Hepatocyte (in vitro differentiated cells): ENCODE measurements around the gene RELB.

Experiments
- EZH2 ChIP-seq: fragments of 200-600 bp; sonication (generic); IDR thresholded peaks from 2 replicates; pipeline ENCODE4 v1.6.1; 2016; ENCODE audit warnings: antibody characterized with exemption, mild to moderate bottlenecking, borderline replicate concordance
- EZH2phosphoT487 ChIP-seq: fragments of 200-600 bp; sonication (generic); IDR thresholded peaks from one replicate; pipeline ENCODE4 v1.6.1; 2018; ENCODE audit warnings: antibody characterized with exemption, mild to moderate bottlenecking, low read depth, moderate library complexity; ENCODE audit not compliant: unreplicated experiment, severe bottlenecking
- TF ChIP-seq, protein P1 (sequence below): fragments of 200-600 bp; sonication (generic); IDR thresholded peaks from 2 replicates; pipeline ENCODE4 v1.5.1; 2016; ENCODE audit warnings: antibody characterized with exemption, mild to moderate bottlenecking; ENCODE audit not compliant: poor library complexity

DNA sequence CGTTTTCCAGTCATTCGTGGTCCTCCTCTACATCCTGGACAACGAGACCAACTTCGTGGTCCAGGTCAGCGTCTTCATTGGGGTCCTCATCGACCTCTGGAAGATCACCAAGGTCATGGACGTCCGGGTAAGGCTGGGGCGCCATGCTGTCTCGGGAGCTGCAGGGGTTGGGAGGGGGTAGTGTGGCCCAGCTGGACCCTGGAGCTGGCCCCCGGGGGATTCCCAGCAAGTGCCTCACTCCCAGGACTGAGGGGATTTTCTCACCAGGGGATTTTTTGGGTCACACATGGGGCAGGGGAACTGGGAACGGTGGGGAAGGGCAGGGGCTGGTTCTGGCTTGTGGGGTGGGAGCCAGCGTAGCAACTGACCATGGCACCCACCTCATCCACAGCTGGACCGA, 10.8 kb upstream of the RELB start:
- TF ChIP-seq EZH2 (no peak), EZH2phosphoT487 (no peak)
- TF ChIP-seq, protein P1, sequence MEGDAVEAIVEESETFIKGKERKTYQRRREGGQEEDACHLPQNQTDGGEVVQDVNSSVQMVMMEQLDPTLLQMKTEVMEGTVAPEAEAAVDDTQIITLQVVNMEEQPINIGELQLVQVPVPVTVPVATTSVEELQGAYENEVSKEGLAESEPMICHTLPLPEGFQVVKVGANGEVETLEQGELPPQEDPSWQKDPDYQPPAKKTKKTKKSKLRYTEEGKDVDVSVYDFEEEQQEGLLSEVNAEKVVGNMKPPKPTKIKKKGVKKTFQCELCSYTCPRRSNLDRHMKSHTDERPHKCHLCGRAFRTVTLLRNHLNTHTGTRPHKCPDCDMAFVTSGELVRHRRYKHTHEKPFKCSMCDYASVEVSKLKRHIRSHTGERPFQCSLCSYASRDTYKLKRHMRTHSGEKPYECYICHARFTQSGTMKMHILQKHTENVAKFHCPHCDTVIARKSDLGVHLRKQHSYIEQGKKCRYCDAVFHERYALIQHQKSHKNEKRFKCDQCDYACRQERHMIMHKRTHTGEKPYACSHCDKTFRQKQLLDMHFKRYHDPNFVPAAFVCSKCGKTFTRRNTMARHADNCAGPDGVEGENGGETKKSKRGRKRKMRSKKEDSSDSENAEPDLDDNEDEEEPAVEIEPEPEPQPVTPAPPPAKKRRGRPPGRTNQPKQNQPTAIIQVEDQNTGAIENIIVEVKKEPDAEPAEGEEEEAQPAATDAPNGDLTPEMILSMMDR = no peak
